ENCODE data around the gene LAGE3.

LAGE3 gene

GRCh38 chrX:154477891-154478477 is 1.1 kb downstream of the LAGE3 start:
- DNase-seq (ENCODE audit: low spot score) = no peak

DNA sequence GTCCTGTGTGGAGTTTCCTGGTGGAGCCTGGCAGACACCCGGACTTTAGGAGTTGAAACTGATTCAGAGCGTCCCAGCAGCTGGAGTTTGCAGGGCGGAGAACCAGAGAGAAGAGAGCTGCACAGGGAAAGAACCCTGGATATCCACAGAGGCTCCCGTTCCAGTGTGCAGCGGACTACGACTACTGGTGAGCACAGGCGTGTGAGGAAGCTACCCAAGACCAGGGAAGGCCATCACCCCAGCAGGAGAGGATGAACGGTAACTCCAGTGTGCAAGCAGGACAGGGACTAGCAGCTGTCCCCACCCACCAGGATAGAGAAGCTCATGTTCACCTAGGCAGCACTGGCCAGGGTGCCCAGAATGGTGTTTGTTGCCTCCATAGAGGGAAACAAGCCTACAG is 2.3 kb downstream of the LAGE3 start:
- no peak for DNase-seq (ENCODE audit: low spot score)

GRCh38 chrX:154473683-154474082 is 5.4 kb downstream of the LAGE3 start:
- no peak for DNase-seq (ENCODE audit: low spot score)

DNA sequence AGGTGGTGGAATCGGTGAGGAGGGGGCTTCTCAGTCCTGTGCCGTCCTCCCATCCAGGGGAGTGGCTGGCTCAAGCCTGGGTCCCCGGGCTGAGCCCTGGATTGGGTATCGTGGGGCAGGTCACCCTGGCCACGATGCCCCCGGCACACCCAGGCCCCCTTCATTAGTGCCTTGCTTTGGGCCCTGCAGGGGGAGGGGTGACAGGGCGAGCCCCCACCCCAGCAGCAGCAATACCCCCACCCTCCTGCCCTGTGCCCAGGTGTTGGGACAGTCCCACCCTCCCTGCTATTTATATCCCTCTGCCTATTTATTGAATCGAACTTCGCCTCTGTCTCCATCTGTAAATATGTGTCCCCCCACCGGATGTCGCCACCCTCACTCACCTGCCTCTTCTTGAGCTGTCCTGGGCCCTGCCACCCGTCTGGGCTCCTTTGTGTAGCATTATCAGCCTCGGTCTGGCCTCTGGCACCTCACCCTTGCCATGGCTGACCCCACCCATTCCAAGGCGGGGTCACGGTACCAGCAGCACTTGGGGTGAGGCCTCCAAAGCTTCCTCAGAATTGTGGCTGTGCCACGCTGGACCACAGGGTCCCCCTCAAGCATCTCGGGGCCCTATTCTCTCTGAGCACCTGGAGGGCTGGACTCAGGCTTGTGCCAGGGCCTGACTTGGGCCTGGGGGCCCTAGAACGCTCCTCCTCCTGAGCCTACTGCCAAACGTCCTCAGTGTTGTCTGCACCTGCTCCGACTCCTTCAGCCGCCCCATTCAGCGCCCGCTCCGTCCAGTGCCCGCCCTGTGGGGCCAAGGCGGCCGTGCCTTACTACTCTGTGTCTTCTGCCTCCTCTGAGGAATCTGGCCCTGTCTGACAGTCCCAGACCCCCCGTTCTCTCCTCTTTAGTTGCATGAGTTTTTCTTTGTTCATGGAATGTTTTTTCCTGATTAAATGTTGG is 6.1 kb downstream of the LAGE3 start:
- no peak for DNase-seq (ENCODE audit: low spot score)

DNA sequence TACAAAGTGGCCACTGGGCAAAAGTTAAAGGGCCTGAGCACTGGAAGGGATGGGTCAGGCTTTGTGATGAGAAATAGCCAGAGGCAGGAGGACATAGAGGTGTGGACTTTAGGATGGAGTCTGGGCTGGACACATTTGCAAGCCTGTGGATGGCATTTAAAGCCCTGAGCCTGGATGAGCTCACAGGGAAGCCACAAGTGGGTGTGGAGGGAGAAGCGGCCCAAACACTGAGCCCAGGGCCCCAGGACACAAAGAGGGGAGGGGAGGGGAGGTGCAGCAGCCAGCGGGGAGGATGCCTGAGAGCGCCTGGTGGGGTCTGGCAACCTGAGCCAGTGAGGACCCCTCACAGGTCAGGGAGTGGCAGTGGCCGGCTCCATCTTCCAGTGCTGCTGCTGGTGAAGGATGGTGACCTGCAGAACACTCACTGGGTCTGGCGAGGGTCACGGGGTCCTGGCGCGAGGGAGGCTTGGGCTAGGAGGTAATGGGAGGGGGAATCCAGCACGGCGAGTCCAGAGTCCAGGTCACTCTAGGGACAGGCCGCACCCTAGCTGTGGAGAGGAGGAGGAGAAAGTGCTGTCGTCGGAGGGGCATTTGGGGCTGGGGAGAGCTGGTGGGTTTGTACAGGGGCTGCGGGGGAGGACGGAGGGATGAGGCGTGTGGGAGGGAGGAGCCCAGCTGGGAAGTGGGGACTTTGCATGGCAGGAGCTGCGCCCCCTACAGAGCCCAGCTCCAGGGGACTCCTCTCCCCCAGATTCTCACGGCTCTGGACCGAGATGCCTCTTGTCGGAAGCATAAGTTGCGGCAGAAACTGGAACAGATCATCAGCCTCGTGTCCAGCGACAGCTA is 7.0 kb downstream of the LAGE3 start:
- no peak for DNase-seq (ENCODE audit: low spot score)

DNA sequence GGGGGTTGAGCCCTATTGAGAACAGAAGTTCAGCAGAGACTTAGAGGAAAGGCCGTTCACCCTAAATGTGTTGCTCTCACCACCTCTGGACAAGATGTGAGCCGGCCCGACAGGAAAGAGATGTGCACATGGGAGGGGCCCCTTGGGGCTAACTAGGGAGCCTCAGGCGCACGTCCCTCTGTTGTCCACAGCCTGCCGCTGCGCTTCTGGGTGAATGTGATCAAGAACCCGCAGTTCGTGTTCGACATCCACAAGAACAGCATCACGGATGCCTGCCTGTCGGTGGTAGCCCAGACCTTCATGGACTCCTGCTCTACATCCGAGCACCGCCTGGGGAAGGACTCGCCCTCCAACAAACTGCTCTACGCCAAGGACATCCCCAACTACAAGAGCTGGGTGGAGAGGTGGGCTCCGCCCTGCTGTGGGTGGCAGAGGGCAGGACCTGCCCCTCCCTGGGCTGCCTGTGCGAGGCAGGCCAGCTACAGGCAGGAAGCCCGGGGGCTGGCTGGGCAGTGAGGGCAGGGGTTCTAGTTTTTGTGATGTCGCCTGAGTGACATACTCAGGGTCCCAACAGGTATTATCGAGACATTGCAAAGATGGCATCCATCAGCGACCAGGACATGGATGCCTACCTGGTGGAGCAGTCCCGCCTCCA is 8.0 kb downstream of the LAGE3 start:
- DNase-seq (ENCODE audit: low spot score) = no peak

GRCh38 chrX:154470434-154470833 is 8.6 kb downstream of the LAGE3 start:
- DNase-seq (ENCODE audit: low spot score) = no peak

GRCh38 chrX:154469880-154470279 is 9.2 kb downstream of the LAGE3 start:
- DNase-seq (ENCODE audit: low spot score) = no peak

GRCh38 chrX:154469114-154469513 is 10.0 kb downstream of the LAGE3 start:
- DNase-seq (ENCODE audit: low spot score) = no peak

- no peak for DNase-seq (ENCODE audit: low spot score)
Observed at GRCh38 chrX:154468217-154468616, 10.9 kb downstream of the LAGE3 start.

- DNase-seq (ENCODE audit: low spot score) = no peak
Observed at GRCh38 chrX:154467556-154467955, 11.5 kb downstream of the LAGE3 start.

DNA sequence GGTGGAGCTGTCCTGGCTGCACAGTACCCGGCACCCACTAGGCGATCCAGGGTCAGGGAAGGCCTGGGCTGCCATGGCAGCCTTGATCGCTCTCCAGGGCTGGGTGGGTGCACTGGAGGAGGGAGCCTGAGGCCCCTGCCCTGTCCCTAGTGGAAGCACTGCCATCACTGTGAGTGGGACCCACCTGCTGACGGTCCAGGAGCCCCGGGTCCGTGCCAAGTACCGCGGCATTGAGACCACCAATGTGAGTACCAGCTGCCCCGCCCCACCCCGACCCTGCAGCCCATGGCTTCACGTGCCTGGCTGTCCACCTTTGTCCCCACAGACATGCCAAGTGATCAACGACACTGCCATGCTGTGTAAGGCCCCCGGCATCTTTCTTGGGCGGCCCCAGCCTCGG is 12.2 kb downstream of the LAGE3 start:
- DNase-seq (ENCODE audit: low spot score) = no peak

- no peak for DNase-seq (ENCODE audit: low spot score)
Observed at GRCh38 chrX:154466036-154466435, 13.0 kb downstream of the LAGE3 start.

DNA sequence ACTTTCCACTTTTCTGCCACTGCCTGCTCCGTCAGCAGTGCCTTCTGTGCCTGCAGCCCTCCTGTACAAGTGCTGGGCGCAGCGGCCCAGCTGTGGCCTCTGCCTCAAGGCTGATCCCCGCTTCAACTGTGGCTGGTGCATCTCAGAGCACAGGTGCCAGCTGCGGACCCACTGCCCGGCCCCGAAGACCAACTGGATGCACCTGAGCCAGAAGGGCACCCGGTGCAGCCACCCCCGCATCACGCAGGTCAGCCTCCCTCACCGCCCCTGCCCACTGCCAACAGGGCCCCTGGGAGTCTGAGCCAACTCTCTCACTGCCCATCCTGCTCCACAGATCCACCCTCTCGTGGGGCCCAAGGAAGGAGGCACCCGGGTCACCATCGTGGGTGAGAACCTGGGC is 13.5 kb downstream of the LAGE3 start:
- DNase-seq (ENCODE audit: low spot score) = no peak

DNA sequence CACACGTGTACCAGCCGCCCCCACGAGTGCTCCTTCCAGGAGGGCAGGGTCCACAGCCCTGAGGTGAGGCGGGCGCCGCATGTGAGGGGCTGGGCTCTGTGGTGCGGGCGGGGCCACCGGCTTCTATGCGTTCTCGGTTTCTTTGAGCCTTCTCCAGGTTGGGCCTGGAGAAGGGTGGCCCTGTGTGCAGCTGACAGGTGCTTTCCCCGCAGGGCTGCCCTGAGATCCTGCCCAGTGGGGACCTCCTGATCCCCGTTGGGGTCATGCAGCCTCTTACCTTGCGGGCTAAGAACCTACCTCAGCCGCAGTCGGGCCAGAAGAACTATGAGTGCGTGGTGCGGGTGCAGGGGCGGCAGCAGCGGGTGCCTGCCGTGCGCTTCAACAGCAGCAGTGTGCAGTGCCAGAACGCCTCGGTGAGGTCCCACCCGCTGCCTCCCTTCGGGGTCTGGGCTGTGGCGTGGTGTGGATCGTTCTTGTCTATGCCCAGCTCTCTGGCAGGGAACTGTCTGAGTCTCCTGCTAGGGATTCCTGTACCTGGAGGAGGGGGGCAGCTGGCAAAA is 14.2 kb downstream of the LAGE3 start:
- no peak for DNase-seq (ENCODE audit: low spot score)

- DNase-seq (ENCODE audit: low spot score) = no peak
Observed at GRCh38 chrX:154463611-154464220, 15.4 kb downstream of the LAGE3 start.

DNA sequence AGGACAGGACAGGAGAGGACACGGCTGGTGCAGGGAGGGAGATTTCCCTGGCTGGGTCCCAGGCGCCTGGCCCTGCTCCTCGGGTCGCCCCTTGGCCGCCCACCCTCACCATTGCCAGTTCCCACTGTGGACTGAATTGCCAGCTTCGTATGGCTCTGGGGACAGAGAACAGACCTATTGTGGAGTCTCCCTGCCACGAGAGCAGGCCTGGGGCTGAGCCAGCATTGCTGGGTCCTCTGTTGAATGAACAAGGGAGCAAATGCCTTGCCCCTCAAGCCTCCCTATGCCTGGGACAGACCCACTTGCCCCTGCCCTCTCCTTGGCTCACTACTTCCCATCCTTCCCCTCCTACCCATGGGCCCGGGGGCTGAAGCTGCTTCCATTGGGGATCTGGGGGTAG is 16.7 kb downstream of the LAGE3 start:
- DNase-seq (ENCODE audit: low spot score) = no peak

- DNase-seq (ENCODE audit: low spot score) = no peak
Observed at GRCh38 chrX:154460326-154460725, 18.8 kb downstream of the LAGE3 start.

DNA sequence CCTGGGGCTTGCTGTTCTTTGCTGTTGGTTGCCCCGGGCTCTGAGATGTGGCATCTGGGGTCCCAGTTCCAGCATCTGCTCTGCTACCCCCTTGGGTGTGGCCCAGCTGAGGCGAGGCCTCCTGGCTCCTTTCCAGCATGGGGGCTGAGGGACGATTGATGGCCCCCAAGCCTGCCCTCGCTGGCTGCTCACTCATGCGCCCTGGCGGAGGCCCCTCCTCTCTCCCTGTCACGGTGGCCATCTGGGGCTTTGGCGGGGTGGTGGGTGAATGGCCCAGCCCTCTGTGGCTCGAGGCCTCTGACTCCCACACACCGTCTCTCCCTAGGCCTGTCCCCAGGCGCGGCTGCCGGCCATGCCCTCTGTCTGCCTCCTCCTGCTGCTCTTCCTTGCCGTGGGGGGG is 19.2 kb downstream of the LAGE3 start:
- no peak for DNase-seq (ENCODE audit: low spot score)

GRCh38 chrX:154458954-154459778 is 19.9 kb downstream of the LAGE3 start:
- DNase-seq (ENCODE audit: low spot score) = no peak

All from COLO829 (cell line).